Activated CD8-positive, alpha-beta memory T cell treated with anti-CD3 and anti-CD28 coated beads for 1 hour (primary cell): ENCODE data around the gene P4HA1.

Experiments
- DNase-seq, 2 donors: peaks; one replicate each; pipeline ENCODE4 v3.0.0-alpha.2; 2020; ENCODE audit warnings: low read depth in 1 of 2; ENCODE audit errors: extremely low read depth in 1 of 2

Gene P4HA1

GRCh38 chr10:72981028-72981881 is 115.4 kb downstream of the P4HA1 start:
- no peak for DNase-seq

GRCh38 chr10:72980348-72980747 is 116.3 kb downstream of the P4HA1 start:
- DNase-seq, result no peak

GRCh38 chr10:72979709-72980108 is 117.0 kb downstream of the P4HA1 start:
- DNase-seq, result no peak

- no peak for DNase-seq
Observed at GRCh38 chr10:72976886-72977285, 119.8 kb downstream of the P4HA1 start.
